D721Med (cell line): ENCODE data around the gene GNAQ.

Experiments used
- DNase-seq: peaks from one replicate; pipeline ENCODE4 v3.0.0; 2011; ENCODE audit warnings: low spot score; ENCODE audit not compliant: insufficient read length
- FAIRE-seq: peaks from 2 replicates; lab custom pipeline; 2011; peaks lifted over from hg19 to GRCh38; lab: Jason Lieb, UNC
- CTCF ChIP-seq: IDR thresholded peaks from 2 replicates; pipeline ENCODE4 v1.5.1; 2012; ENCODE audit warnings: mild to moderate bottlenecking, control low read depth; ENCODE audit not compliant: insufficient read depth; ENCODE audit errors: missing control alignments

The GNAQ gene

GRCh38 chr9:77854258-77854915 lies 177.2 kb downstream of the GNAQ start:
- no peak for DNase-seq
- no peak for TF ChIP-seq CTCF
- FAIRE-seq = no peak

- TF ChIP-seq CTCF = no peak
- FAIRE-seq (no peak), DNase-seq (no peak)
These were observed 177.9 kb downstream of the GNAQ start for GRCh38 chr9:77853716-77854115.

- DNase-seq = no peak
- TF ChIP-seq CTCF = no peak
- FAIRE-seq = no peak
These were observed 179.6 kb downstream of the GNAQ start for GRCh38 chr9:77851882-77852595.

GRCh38 chr9:77848897-77849296 lies 182.7 kb downstream of the GNAQ start:
- DNase-seq (no peak), FAIRE-seq (no peak)
- no peak for TF ChIP-seq CTCF

- DNase-seq = no peak
- no peak for TF ChIP-seq CTCF
- FAIRE-seq = no peak
These were observed 183.2 kb downstream of the GNAQ start for GRCh38 chr9:77848404-77848803.

- no peak for TF ChIP-seq CTCF
- DNase-seq = no peak
- FAIRE-seq = no peak
These were observed 184.0 kb downstream of the GNAQ start for GRCh38 chr9:77847626-77848025.

- no peak for TF ChIP-seq CTCF
- FAIRE-seq (no peak), DNase-seq (no peak)
These were observed 184.5 kb downstream of the GNAQ start for GRCh38 chr9:77847059-77847499.
